SK-N-SH (cell line): Measurements from ENCODE around the gene SQOR.

Source experiments
- CHD2 ChIP-seq: fragments of 150-350 bp; IDR thresholded peaks from 2 replicates; pipeline ENCODE4 v1.6.1; 2018; ENCODE audit warnings: low read length; ENCODE audit not compliant: partially characterized antibody
- CTCF ChIP-seq: fragments of 200-600 bp; sonication (generic); IDR thresholded peaks from 2 replicates; pipeline ENCODE4 v1.6.1; 2017; ENCODE audit warnings: antibody characterized with exemption, mild to moderate bottlenecking, moderate library complexity
- EP300 ChIP-seq, 2 experiments: IDR thresholded peaks; 2 replicates each; pipeline versions ENCODE4 v1.4.0 to v1.6.1; 2012; ENCODE audit warnings: borderline replicate concordance in 1 of 2, low read depth in 1 of 2, low read length in 1 of 2
- NRF1 ChIP-seq: IDR thresholded peaks from 2 replicates; pipeline ENCODE4 v1.6.1; 2012; ENCODE audit warnings: low read depth, mild to moderate bottlenecking, low read length
- POLR2AphosphoS5 ChIP-seq: IDR thresholded peaks from 2 replicates; pipeline ENCODE4 v1.6.1; 2012; ENCODE audit warnings: low read depth, low read length
- RAD21 ChIP-seq: IDR thresholded peaks from 2 replicates; pipeline ENCODE4 v1.6.1; 2012; ENCODE audit warnings: mild to moderate bottlenecking, low read length
- TAF1 ChIP-seq: IDR thresholded peaks from 2 replicates; pipeline ENCODE4 v1.6.1; 2012; ENCODE audit warnings: low read depth, mild to moderate bottlenecking, low read length, moderate library complexity, borderline replicate concordance
- USF2 ChIP-seq: fragments of 150-350 bp; IDR thresholded peaks from 2 replicates; pipeline ENCODE4 v1.6.1; 2017; ENCODE audit warnings: antibody characterized with exemption, low read length, low read depth, borderline replicate concordance
- YY1 ChIP-seq: IDR thresholded peaks from 2 replicates; pipeline ENCODE4 v1.4.0; 2012; ENCODE audit warnings: low read depth, mild to moderate bottlenecking
- TF ChIP-seq, protein P1 (sequence below): IDR thresholded peaks from 2 replicates; pipeline ENCODE4 v1.4.0; 2012; ENCODE audit warnings: low read depth, borderline replicate concordance

DNA sequence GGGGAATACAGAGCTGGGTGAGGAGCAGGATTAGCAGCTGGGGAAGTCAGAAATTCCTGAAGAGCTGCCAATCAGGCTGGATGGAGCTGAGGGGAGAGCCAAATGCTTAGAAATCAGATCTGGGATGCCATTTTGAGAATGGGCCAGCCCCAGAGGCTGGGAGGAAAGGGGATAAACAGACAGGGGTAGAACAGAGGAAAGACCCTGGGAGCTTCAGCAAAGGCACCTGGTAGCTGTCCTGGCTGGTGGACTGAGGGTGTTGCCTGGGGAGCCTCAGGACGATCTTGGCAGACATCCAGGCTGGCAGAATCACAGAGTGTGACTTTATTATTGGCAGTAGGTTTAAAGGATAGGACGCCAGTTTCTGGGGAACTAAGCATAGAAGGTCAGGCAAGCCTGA lies 97.8 kb downstream of the SQOR start:
- TF ChIP-seq NRF1 (no peak), CTCF (no peak), CHD2 (no peak), YY1 (no peak), TAF1 (no peak), POLR2AphosphoS5 (no peak), EP300 (IDR thresholded peaks at IDR 0.05; ENCODE audit: borderline replicate concordance in 1 of 2, low read depth in 1 of 2, low read length in 1 of 2) (no peak), USF2 (no peak), RAD21 (no peak)
- TF ChIP-seq, protein P1, sequence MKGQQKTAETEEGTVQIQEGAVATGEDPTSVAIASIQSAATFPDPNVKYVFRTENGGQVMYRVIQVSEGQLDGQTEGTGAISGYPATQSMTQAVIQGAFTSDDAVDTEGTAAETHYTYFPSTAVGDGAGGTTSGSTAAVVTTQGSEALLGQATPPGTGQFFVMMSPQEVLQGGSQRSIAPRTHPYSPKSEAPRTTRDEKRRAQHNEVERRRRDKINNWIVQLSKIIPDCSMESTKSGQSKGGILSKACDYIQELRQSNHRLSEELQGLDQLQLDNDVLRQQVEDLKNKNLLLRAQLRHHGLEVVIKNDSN = no peak
